H1 (cell line): ENCODE data around the gene SPATA7. TPM values are rescaled to one million over a fixed set of nuclear protein-coding genes. Genes with fewer than 3 reads are reported as not detected.

Experiments used
- CTCF ChIA-PET: fragments of 300-600 bp; sonication (Branson Sonifier 250); formaldehyde crosslinking; loops from one replicate; lab custom pipeline; 2021; ENCODE audit not compliant: partially characterized antibody; lab: Charles Lee
- POLR2A ChIA-PET: fragments of 300-600 bp; sonication (Branson Sonifier 250); formaldehyde crosslinking; loops from one replicate; lab custom pipeline; 2021; ENCODE audit warnings: inconsistent platforms; ENCODE audit not compliant: partially characterized antibody; lab: Charles Lee
- DNase-seq, 2 experiments: peaks; one replicate each; pipeline versions ENCODE4 v3.0.0 to v3.0.0-alpha.2; 2010 to 2022; ENCODE audit warnings: low spot score in 2 of 2, low read depth in 1 of 2, mixed read lengths in 1 of 2
- FAIRE-seq: peaks from 2 replicates; lab custom pipeline; 2011; peaks lifted over from hg19 to GRCh38; lab: Jason Lieb, UNC
- H2AFZ ChIP-seq: 2 replicates; pipeline ENCODE4 v1.8.1; 2012; ENCODE audit warnings: low read length, inconsistent platforms
- H2AK5ac ChIP-seq: 2 replicates; pipeline ENCODE4 v1.6.1; 2013; ENCODE audit warnings: low read depth, low read length
- H2BK120ac ChIP-seq: replicated peaks from 2 replicates; pipeline ENCODE3; 2013; ENCODE audit warnings: low read depth, low read length, inconsistent platforms
- H2BK12ac ChIP-seq: 2 replicates; pipeline ENCODE4 v1.6.1; 2013; ENCODE audit warnings: low read depth, low read length
- H2BK15ac ChIP-seq: 2 replicates; pipeline ENCODE4 v1.6.1; 2013; ENCODE audit warnings: low read length
- H2BK20ac ChIP-seq: 2 replicates; pipeline ENCODE4 v1.6.1; 2013; ENCODE audit warnings: low read length
- H2BK5ac ChIP-seq: 2 replicates; pipeline ENCODE4 v1.6.1; 2013; ENCODE audit warnings: low read depth, low read length
- H3K14ac ChIP-seq: 2 replicates; pipeline ENCODE4 v1.6.1; 2013; ENCODE audit warnings: inconsistent platforms; ENCODE audit not compliant: insufficient read length
- H3K18ac ChIP-seq: 2 replicates; pipeline ENCODE4 v1.6.1; 2013; ENCODE audit warnings: low read length; ENCODE audit errors: extremely low read depth
- H3K23ac ChIP-seq: 2 replicates; pipeline ENCODE4 v1.6.1; 2013; ENCODE audit warnings: inconsistent platforms; ENCODE audit not compliant: insufficient read length
- H3K23me2 ChIP-seq: 2 replicates; pipeline ENCODE4 v1.6.1; 2013; ENCODE audit warnings: low read depth, low read length
- H3K27ac ChIP-seq: 2 replicates; pipeline ENCODE4 v1.6.1; 2011; ENCODE audit warnings: low read depth, low read length, inconsistent platforms
- H3K27me3 ChIP-seq, 4 experiments: replicated peaks in 1 of 4; 1 replicate in 1 of 4; 2 replicates in 3 of 4; pipeline versions ENCODE4 v1.6.1 to v1.8.1; 2011 to 2013; ENCODE audit warnings: low read length in 3 of 4, mild to moderate bottlenecking in 3 of 4, inconsistent platforms in 2 of 4, mixed read lengths in 2 of 4, moderate library complexity in 1 of 4; ENCODE audit not compliant: control insufficient read depth in 3 of 4, insufficient read depth in 3 of 4; ENCODE audit errors: extremely low read depth in 1 of 4
- H3K36me3 ChIP-seq, 4 experiments: 2 replicates each; pipeline versions ENCODE4 v1.6.1 to v1.8.1; 2011 to 2013; ENCODE audit warnings: mild to moderate bottlenecking in 4 of 4, low read length in 3 of 4, moderate library complexity in 2 of 4, control low read depth in 1 of 4, inconsistent platforms in 1 of 4; ENCODE audit not compliant: insufficient read depth in 4 of 4, control insufficient read depth in 2 of 4
- H3K4ac ChIP-seq: replicated peaks from 2 replicates; pipeline ENCODE3; 2013; ENCODE audit warnings: low read length, low read depth, mixed read lengths, inconsistent platforms; ENCODE audit not compliant: insufficient read length
- H3K4me1 ChIP-seq, 4 experiments: replicated peaks in 1 of 4; 1 replicate in 1 of 4; 2 replicates in 3 of 4; pipeline versions ENCODE4 v1.6.1 to v1.8.1; 2011 to 2013; ENCODE audit warnings: low read length in 3 of 4, inconsistent platforms in 2 of 4, mixed read lengths in 1 of 4; ENCODE audit not compliant: insufficient read depth in 4 of 4, control insufficient read depth in 3 of 4
- H3K4me2 ChIP-seq, 2 experiments: 2 replicates each; pipeline versions ENCODE4 v1.6.1 to v1.8.1; 2011 to 2013; ENCODE audit warnings: low read depth in 2 of 2, low read length in 2 of 2, control low read depth in 1 of 2, inconsistent platforms in 1 of 2, mild to moderate bottlenecking in 1 of 2; ENCODE audit not compliant: insufficient read depth in 1 of 2
- H3K4me3 ChIP-seq, 4 experiments: fragments of 200-600, 300-600 bp in 1 of 4; sonication (generic), shearing (Covaris generic), sonication (Bioruptor Twin) in 1 of 4; 2 replicates each; pipeline versions ENCODE4 v1.5.1 to v1.8.1; 2011 to 2016; ENCODE audit warnings: low read length in 4 of 4, low read depth in 3 of 4, control low read depth in 2 of 4, inconsistent platforms in 2 of 4, mild to moderate bottlenecking in 2 of 4, mixed read lengths in 1 of 4, moderate library complexity in 1 of 4; ENCODE audit not compliant: insufficient read depth in 2 of 4; ENCODE audit errors: extremely low read depth in 1 of 4
- H3K56ac ChIP-seq: replicated peaks from 2 replicates; pipeline ENCODE3; 2013; ENCODE audit warnings: low read depth, mild to moderate bottlenecking, mixed read lengths, low read length, inconsistent platforms; ENCODE audit not compliant: insufficient read length
- H3K79me1 ChIP-seq: 2 replicates; pipeline ENCODE4 v1.6.1; 2013; ENCODE audit warnings: low read depth, low read length, control low read depth
- H3K79me2 ChIP-seq, 2 experiments: 2 replicates each; pipeline versions ENCODE4 v1.6.1 to v1.8.1; 2012 to 2013; ENCODE audit warnings: low read length in 2 of 2, mild to moderate bottlenecking in 2 of 2, inconsistent platforms in 1 of 2; ENCODE audit not compliant: insufficient read depth in 2 of 2, control insufficient read depth in 1 of 2
- H3K9ac ChIP-seq, 4 experiments: replicated peaks in 1 of 4; 1 replicate in 1 of 4; 2 replicates in 3 of 4; pipeline versions ENCODE4 v1.6.1 to v1.8.1; 2011 to 2013; ENCODE audit warnings: low read depth in 3 of 4, low read length in 3 of 4, control low read depth in 2 of 4, mild to moderate bottlenecking in 2 of 4, moderate library complexity in 2 of 4, inconsistent platforms in 1 of 4; ENCODE audit errors: extremely low read depth in 1 of 4
- H3K9me3 ChIP-seq, 2 experiments: 2 replicates each; pipeline versions ENCODE4 v1.6.1 to v1.8.1; 2012 to 2013; ENCODE audit warnings: mild to moderate bottlenecking in 2 of 2, moderate library complexity in 2 of 2, control low read depth in 1 of 2, inconsistent platforms in 1 of 2, low read depth in 1 of 2, low read length in 1 of 2, mixed read lengths in 1 of 2; ENCODE audit not compliant: insufficient read depth in 2 of 2
- H4K20me1 ChIP-seq, 2 experiments: replicated peaks in 1 of 2; 2 replicates each; pipeline versions ENCODE3 to v1.8.1; 2011 to 2013; ENCODE audit warnings: inconsistent platforms in 2 of 2, low read length in 2 of 2, mild to moderate bottlenecking in 1 of 2; ENCODE audit not compliant: insufficient read depth in 2 of 2, control insufficient read depth in 1 of 2
- H4K5ac ChIP-seq: 2 replicates; pipeline ENCODE4 v1.6.1; 2013; ENCODE audit warnings: low read length, low read depth, mixed read lengths, inconsistent platforms; ENCODE audit not compliant: insufficient read length
- H4K8ac ChIP-seq: 2 replicates; pipeline ENCODE4 v1.8.0; 2013; ENCODE audit warnings: mild to moderate bottlenecking, moderate library complexity, low read length, inconsistent platforms; ENCODE audit not compliant: insufficient read depth; ENCODE audit errors: extremely low read depth
- H4K91ac ChIP-seq: replicated peaks from 2 replicates; pipeline ENCODE3; 2013; ENCODE audit warnings: low read length, mixed read lengths, inconsistent platforms; ENCODE audit not compliant: insufficient read length
- ATF2 ChIP-seq: IDR thresholded peaks from 2 replicates; pipeline ENCODE4 v1.6.1; 2012; ENCODE audit warnings: low read length, inconsistent platforms
- CHD2 ChIP-seq: IDR thresholded peaks from 2 replicates; pipeline ENCODE4 v1.6.1; 2012; ENCODE audit warnings: low read length, improper control_type of control experiment
- EGR1 ChIP-seq: IDR thresholded peaks from 2 replicates; pipeline ENCODE4 v1.6.1; 2011; ENCODE audit warnings: low read depth, low read length, borderline replicate concordance
- JUND ChIP-seq: IDR thresholded peaks from 2 replicates; pipeline ENCODE4 v1.6.1; 2011; ENCODE audit warnings: mild to moderate bottlenecking, improper control_type of control experiment, low read length
- KDM5A ChIP-seq: fragments of 200-600 bp; IDR thresholded peaks from 2 replicates; pipeline ENCODE4 v1.7.1; 2012; ENCODE audit warnings: mild to moderate bottlenecking, low read length, inconsistent platforms, mixed read lengths
- POLR2AphosphoS5 ChIP-seq: IDR thresholded peaks from 2 replicates; pipeline ENCODE4 v1.6.1; 2011; ENCODE audit warnings: low read depth, low read length
- POU5F1 ChIP-seq: IDR thresholded peaks from 2 replicates; pipeline ENCODE4 v1.6.1; 2011; ENCODE audit warnings: low read depth, mild to moderate bottlenecking, low read length, moderate library complexity
- SP4 ChIP-seq: IDR thresholded peaks from 2 replicates; pipeline ENCODE4 v1.6.1; 2012; ENCODE audit warnings: low read length, inconsistent platforms
- SRF ChIP-seq: IDR thresholded peaks from 2 replicates; pipeline ENCODE4 v1.6.1; 2011; ENCODE audit warnings: mild to moderate bottlenecking, low read depth, low read length, moderate library complexity
- TBP ChIP-seq: IDR thresholded peaks from 2 replicates; pipeline ENCODE4 v1.6.1; 2011; ENCODE audit warnings: low read depth, low read length, improper control_type of control experiment
- USF2 ChIP-seq: IDR thresholded peaks from 2 replicates; pipeline ENCODE4 v1.6.1; 2011; ENCODE audit warnings: low read length, improper control_type of control experiment
- YY1 ChIP-seq: IDR thresholded peaks from 2 replicates; pipeline ENCODE4 v1.6.1; 2011; ENCODE audit warnings: low read depth, mild to moderate bottlenecking, low read length
- WGBS, 2 experiments: shearing (Covaris generic) in 1 of 2; methylation state at CpG; one replicate each; pipeline versions ENCODE4 v1.1.6 to v1.1.7; 2013 to 2015; ENCODE audit warnings: low lambda C conversion rate in 2 of 2, mixed read lengths in 2 of 2, inconsistent platforms in 1 of 2, low coverage in 1 of 2, missing lambda C conversion rate in 1 of 2; ENCODE audit not compliant: insufficient replicate concordance in 2 of 2, insufficient coverage in 1 of 2, insufficient read length in 1 of 2; ENCODE audit errors: extremely low coverage in 1 of 2, missing lambda C conversion rate in 1 of 2; 5-methylcytosine and 5-hydroxymethylcytosine counted together
- polyA plus RNA-seq, 7 experiments: library from polyadenylated mRNA; depleted of rRNA in 3 of 7; stranded (reverse) in 5 of 7; unstranded in 2 of 7; fragments of >200 nt in 5 of 7; fragments of 200-250 nt in 2 of 7; gene quantifications; 1 replicate in 5 of 7; 2 replicates in 1 of 7; 4 replicates in 1 of 7; pipeline versions ENCODE4 v1.2.1 to v1.2.3, GENCODE V29; 2011 to 2013; ENCODE audit warnings: missing spikeins in 2 of 7, mixed read lengths in 2 of 7
- total RNA-seq: library from RNA; stranded (reverse); fragmentation: NEBNext Ultra II Directional; extraction: Animal tissue kit (Norgen Biotek cat#: 25700); gene quantifications from 2 replicates; pipeline ENCODE4 v1.2.1, GENCODE V29; 2021

SPATA7 gene
- total and polyA plus RNA-seq, 2 of the 8 experiments (the other 6 are each of a cell fraction or from before 2014, with no cell fraction given): 3.8 to 6.7 TPM

- Histone ChIP-seq H3K27me3 (no peaks in the 10 kb centered on the region), H4K91ac (no peak overlapping the region), H3K79me2 (no peaks in the 10 kb centered on the region), H2BK15ac (no peak overlapping the region), H3K4ac (no peak overlapping the region), H2BK12ac (no peak overlapping the region), H3K56ac (no peak overlapping the region), H3K36me3 (peaks cover 0 to 5% (median 0%) of the 10 kb centered on the region in 4 experiments; a peak in 3 of 8 replicates), H3K27ac (no peak overlapping the region), H3K9me3 (no peaks in the 10 kb centered on the region), H4K20me1 (peaks cover 0 to 2% of the 10 kb centered on the region in 2 experiments), H3K79me1 (no peaks in the 10 kb centered on the region), H3K23ac (no peak overlapping the region), H2AFZ (no peak overlapping the region), H3K23me2 (no peaks in the 10 kb centered on the region; the same call in 1 of the 2 replicates), H2BK120ac (no peak overlapping the region), H4K5ac (no peak overlapping the region), H3K4me3 (no peak overlapping the region), H2BK5ac (no peak overlapping the region), H3K14ac (no peak overlapping the region), H4K8ac (no peak overlapping the region), H2BK20ac (no peak overlapping the region), H3K18ac (no peak overlapping the region), H3K4me1 (no peaks in the 10 kb centered on the region), H2AK5ac (no peak overlapping the region), H3K9ac (peak overlapping the region in 1 of 4 experiments; percentile 34; a peak in 1 of 7 replicates), H3K4me2 (no peak overlapping the region)
- DNase-seq: no peak
- POLR2A ChIA-PET: no interaction called here
- 94% methylated on average over 2 of the region's 2 CpGs; no CpG with 5 or more reads in 1 of the 2 experiments for WGBS, 2 experiments
- FAIRE-seq: no peak
- CTCF ChIA-PET: interaction anchor here (0.6 to 1.4 kb wide), 2 partner anchors 250 to 295 kb away, joined by 3 to 8 read pairs; no protein-coding TSS in a partner anchor
- no peak for TF ChIP-seq YY1
- TF ChIP-seq EGR1: no peak
- no peak for TF ChIP-seq USF2
- TF ChIP-seq TBP: no peak
- no peak for TF ChIP-seq SRF
- no peak for TF ChIP-seq CHD2
- no peak for TF ChIP-seq ATF2
- TF ChIP-seq POU5F1: no peak
- TF ChIP-seq POLR2AphosphoS5: no peak
- no peak for TF ChIP-seq KDM5A
- TF ChIP-seq JUND: no peak
- TF ChIP-seq SP4: no peak
These were observed 53.6 kb downstream of the SPATA7 start for GRCh38 chr14:88439088-88439487.
